ENCODE data around the gene UTY. TPM values are rescaled to one million over a fixed set of nuclear protein-coding genes. Genes with fewer than 3 reads are reported as not detected.

UTY gene
- total RNA-seq, 1 experiment from 2014 or later: not detected

- Mint-ChIP-seq H3K36me3 (ENCODE audit: insufficient read depth in 1 of 3, low read depth in 3 of 3) (no peaks in the 10 kb centered on the region), H3K9me3 (no peaks in the 10 kb centered on the region), H3K27me3 (ENCODE audit: low read depth) (no peaks in the 10 kb centered on the region), H3K4me1 (no peaks in the 10 kb centered on the region), H3K27ac (no peak overlapping the region), H3K4me3 (no peak overlapping the region)
- TF ChIP-seq, protein P1, sequence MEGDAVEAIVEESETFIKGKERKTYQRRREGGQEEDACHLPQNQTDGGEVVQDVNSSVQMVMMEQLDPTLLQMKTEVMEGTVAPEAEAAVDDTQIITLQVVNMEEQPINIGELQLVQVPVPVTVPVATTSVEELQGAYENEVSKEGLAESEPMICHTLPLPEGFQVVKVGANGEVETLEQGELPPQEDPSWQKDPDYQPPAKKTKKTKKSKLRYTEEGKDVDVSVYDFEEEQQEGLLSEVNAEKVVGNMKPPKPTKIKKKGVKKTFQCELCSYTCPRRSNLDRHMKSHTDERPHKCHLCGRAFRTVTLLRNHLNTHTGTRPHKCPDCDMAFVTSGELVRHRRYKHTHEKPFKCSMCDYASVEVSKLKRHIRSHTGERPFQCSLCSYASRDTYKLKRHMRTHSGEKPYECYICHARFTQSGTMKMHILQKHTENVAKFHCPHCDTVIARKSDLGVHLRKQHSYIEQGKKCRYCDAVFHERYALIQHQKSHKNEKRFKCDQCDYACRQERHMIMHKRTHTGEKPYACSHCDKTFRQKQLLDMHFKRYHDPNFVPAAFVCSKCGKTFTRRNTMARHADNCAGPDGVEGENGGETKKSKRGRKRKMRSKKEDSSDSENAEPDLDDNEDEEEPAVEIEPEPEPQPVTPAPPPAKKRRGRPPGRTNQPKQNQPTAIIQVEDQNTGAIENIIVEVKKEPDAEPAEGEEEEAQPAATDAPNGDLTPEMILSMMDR (conservative IDR thresholded peaks at IDR 0.05): no peak
- no peaks in the 10 kb centered on the region for H3K23me2 ChIP-seq (ENCODE audit: insufficient read length, low read depth, low read length, poor library complexity, severe bottlenecking)
- H2BK12ac ChIP-seq (ENCODE audit: insufficient read length, low read depth, low read length): no peak overlapping the region
- H3K9ac ChIP-seq (ENCODE audit: extremely low read depth, insufficient read length, low read length): no peak overlapping the region
- no peak overlapping the region for H2BK20ac ChIP-seq (ENCODE audit: low read depth, low read length, poor library complexity, severe bottlenecking)
- H3K18ac ChIP-seq (ENCODE audit: insufficient read length, low read depth, low read length): no peak overlapping the region
- no peaks in the 10 kb centered on the region for H3K79me2 ChIP-seq (ENCODE audit: insufficient read depth, low read length)
- no peaks in the 10 kb centered on the region for H3K79me1 ChIP-seq (ENCODE audit: insufficient read depth, low read depth, low read length, poor library complexity, severe bottlenecking)
- no peak overlapping the region for H3K4me2 ChIP-seq (ENCODE audit: insufficient read depth, insufficient read length, low read length)
- no peak overlapping the region for H4K5ac ChIP-seq (ENCODE audit: insufficient read length, low read depth, low read length)
- H3T11ph ChIP-seq (ENCODE audit: low read length): no peak overlapping the region
- H2AFZ ChIP-seq (ENCODE audit: low read length): no peak overlapping the region
- no peak overlapping the region for H3K56ac ChIP-seq (ENCODE audit: insufficient read length, low read depth, low read length)
- no peak overlapping the region for H3K4ac ChIP-seq (ENCODE audit: low read depth, low read length)
- H2BK120ac ChIP-seq (ENCODE audit: low read depth, low read length, poor library complexity, severe bottlenecking): no peak overlapping the region
- no peak overlapping the region for H4K91ac ChIP-seq (ENCODE audit: insufficient read length, low read depth, low read length)
- no peak overlapping the region for H3K27ac ChIP-seq (ENCODE audit: insufficient read length, low read depth, low read length)
- no peaks in the 10 kb centered on the region for H3K27me3 ChIP-seq (ENCODE audit: insufficient read depth, low read length)
- DNase-seq: no peak
- no peaks in the 10 kb centered on the region for H3K4me1 ChIP-seq (ENCODE audit: insufficient read depth, low read length)
- H2BK5ac ChIP-seq (ENCODE audit: insufficient read length, low read length): no peak overlapping the region
- H3K23ac ChIP-seq (ENCODE audit: insufficient read length, low read depth, low read length): no peak overlapping the region
- WGBS (ENCODE audit: extremely low coverage, insufficient read length, low lambda C conversion rate): no CpG with 5 or more reads among the region's 4 CpGs
- H2AK5ac ChIP-seq (ENCODE audit: insufficient read length, low read length): no peak overlapping the region
- no peaks in the 10 kb centered on the region for H3K9me3 ChIP-seq (ENCODE audit: control insufficient read depth, low read depth, low read length)
- H4K20me1 ChIP-seq (ENCODE audit: control insufficient read depth, insufficient read depth, insufficient read length): no peaks in the 10 kb centered on the region
- H4K8ac ChIP-seq (replicated peaks; ENCODE audit: insufficient read length, low read depth, low read length): no peak overlapping the region
- no peak overlapping the region for H3K14ac ChIP-seq (ENCODE audit: insufficient read depth, low read length)
- no peak overlapping the region for H2BK15ac ChIP-seq (ENCODE audit: low read depth, low read length)
Observed at GRCh38 chrY:13338711-13339110, 141.1 kb downstream of the UTY start.
